Naive thymus-derived CD4-positive, alpha-beta T cell (primary cell): ENCODE measurements around the gene CREB3L1. TPM values are rescaled to one million over a fixed set of nuclear protein-coding genes. Genes with fewer than 3 reads are reported as not detected.

Source experiments
- ATAC-seq: fragments of 150-1000 bp; cut with Tn5 transposase; 2 replicates; pipeline ENCODE4 v1.10.0; 2021; ENCODE audit warnings: mild to moderate bottlenecking, moderate library complexity
- CTCF ChIA-PET: fragments of 350-600 bp; sonication (Branson Sonifier 250); formaldehyde crosslinking; loops from one replicate; lab custom pipeline; 2021; ENCODE audit warnings: antibody characterized with exemption; lab: Charles Lee
- POLR2A ChIA-PET: fragments of 350-600 bp; sonication (Branson Sonifier 250); formaldehyde crosslinking; loops from one replicate; lab custom pipeline; 2021; ENCODE audit warnings: antibody characterized with exemption, inconsistent platforms; lab: Charles Lee
- DNase-seq, 9 donors: peaks; one replicate each; pipeline versions ENCODE4 v3.0.0 to v3.0.0-alpha.2; 2020 to 2022; ENCODE audit warnings: mixed read lengths in 1 of 9
- H3K27ac ChIP-seq: one replicate; pipeline ENCODE4 v1.7.0; 2013; ENCODE audit warnings: mild to moderate bottlenecking, low read depth, low read length, moderate library complexity
- H3K27me3 ChIP-seq, 2 donors: one replicate each; pipeline ENCODE4 v1.7.0; 2013; ENCODE audit warnings: low read length in 2 of 2, mild to moderate bottlenecking in 2 of 2, moderate library complexity in 2 of 2; ENCODE audit not compliant: control insufficient read depth in 2 of 2, insufficient read depth in 2 of 2
- H3K36me3 ChIP-seq, 3 experiments: 1 replicate in 2 of 3; 2 replicates in 1 of 3; pipeline ENCODE4 v1.7.0; 2013; ENCODE audit warnings: low read length in 3 of 3, mild to moderate bottlenecking in 3 of 3, moderate library complexity in 1 of 3; ENCODE audit not compliant: insufficient read depth in 3 of 3, control insufficient read depth in 2 of 3
- H3K4me1 ChIP-seq, 2 donors: one replicate each; pipeline ENCODE4 v1.7.0; 2013; ENCODE audit warnings: low read length in 2 of 2, mild to moderate bottlenecking in 2 of 2, moderate library complexity in 1 of 2; ENCODE audit not compliant: control insufficient read depth in 2 of 2, insufficient read depth in 2 of 2
- H3K4me3 ChIP-seq: 2 replicates; pipeline ENCODE4 v1.7.0; 2013; ENCODE audit warnings: mild to moderate bottlenecking, low read length
- H3K9me3 ChIP-seq, 3 experiments: 1 replicate in 2 of 3; 2 replicates in 1 of 3; pipeline ENCODE4 v1.7.0; 2013; ENCODE audit warnings: low read length in 3 of 3; ENCODE audit not compliant: control insufficient read depth in 2 of 3
- H3K27ac Mint-ChIP-seq, 9 donors: one replicate each; pipeline ENCODE4 v1.8.0; 2020 to 2022; ENCODE audit warnings: mixed read lengths in 9 of 9, mild to moderate bottlenecking in 8 of 9, moderate library complexity in 5 of 9, inconsistent platforms in 2 of 9
- H3K27me3 Mint-ChIP-seq, 5 donors: one replicate each; pipeline ENCODE4 v1.8.0; 2021 to 2022; ENCODE audit warnings: mixed read lengths in 5 of 5, mild to moderate bottlenecking in 1 of 5
- H3K36me3 Mint-ChIP-seq, 5 donors: one replicate each; pipeline ENCODE4 v1.8.0; 2020 to 2022; ENCODE audit warnings: mixed read lengths in 5 of 5, mild to moderate bottlenecking in 3 of 5, inconsistent platforms in 1 of 5
- H3K4me1 Mint-ChIP-seq, 7 donors: one replicate each; pipeline ENCODE4 v1.8.0; 2020 to 2022; ENCODE audit warnings: mixed read lengths in 7 of 7, mild to moderate bottlenecking in 3 of 7, inconsistent platforms in 1 of 7
- H3K4me3 Mint-ChIP-seq, 10 donors: one replicate each; pipeline ENCODE4 v1.8.0; 2020 to 2022; ENCODE audit warnings: mild to moderate bottlenecking in 10 of 10, mixed read lengths in 10 of 10, moderate library complexity in 6 of 10, inconsistent platforms in 2 of 10
- H3K9me3 Mint-ChIP-seq, 11 donors: one replicate each; pipeline ENCODE4 v1.8.0; 2020 to 2022; ENCODE audit warnings: mixed read lengths in 11 of 11, mild to moderate bottlenecking in 4 of 11, inconsistent platforms in 1 of 11, moderate library complexity in 1 of 11
- intact Hi-C, 2 donors: fragments of 100-400 bp; cut with micrococcal nuclease; formaldehyde crosslinking; loops; one replicate each; pipeline ENCODE4 v1.15.1; 2023
- polyA plus RNA-seq, 2 donors: library from polyadenylated mRNA; unstranded; fragments of 300-500 nt; fragmentation: Illumina TruSeq; gene quantifications; one replicate each; pipeline ENCODE4 v1.2.3, GENCODE V29; 2021
- total RNA-seq, 6 experiments: library from RNA in 5 of 6; stranded (reverse) in 5 of 6; gene quantifications; 1 replicate in 5 of 6; 2 replicates in 1 of 6; pipeline ENCODE4 v1.2.3 and lab custom pipeline; 2021 to 2026

Gene CREB3L1, protein sequence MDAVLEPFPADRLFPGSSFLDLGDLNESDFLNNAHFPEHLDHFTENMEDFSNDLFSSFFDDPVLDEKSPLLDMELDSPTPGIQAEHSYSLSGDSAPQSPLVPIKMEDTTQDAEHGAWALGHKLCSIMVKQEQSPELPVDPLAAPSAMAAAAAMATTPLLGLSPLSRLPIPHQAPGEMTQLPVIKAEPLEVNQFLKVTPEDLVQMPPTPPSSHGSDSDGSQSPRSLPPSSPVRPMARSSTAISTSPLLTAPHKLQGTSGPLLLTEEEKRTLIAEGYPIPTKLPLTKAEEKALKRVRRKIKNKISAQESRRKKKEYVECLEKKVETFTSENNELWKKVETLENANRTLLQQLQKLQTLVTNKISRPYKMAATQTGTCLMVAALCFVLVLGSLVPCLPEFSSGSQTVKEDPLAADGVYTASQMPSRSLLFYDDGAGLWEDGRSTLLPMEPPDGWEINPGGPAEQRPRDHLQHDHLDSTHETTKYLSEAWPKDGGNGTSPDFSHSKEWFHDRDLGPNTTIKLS
- total RNA-seq (not detected), polyA plus RNA-seq (not detected), total RNA-seq (lab: John Stamatoyannopoulos, UW) (not detected)

DNA sequence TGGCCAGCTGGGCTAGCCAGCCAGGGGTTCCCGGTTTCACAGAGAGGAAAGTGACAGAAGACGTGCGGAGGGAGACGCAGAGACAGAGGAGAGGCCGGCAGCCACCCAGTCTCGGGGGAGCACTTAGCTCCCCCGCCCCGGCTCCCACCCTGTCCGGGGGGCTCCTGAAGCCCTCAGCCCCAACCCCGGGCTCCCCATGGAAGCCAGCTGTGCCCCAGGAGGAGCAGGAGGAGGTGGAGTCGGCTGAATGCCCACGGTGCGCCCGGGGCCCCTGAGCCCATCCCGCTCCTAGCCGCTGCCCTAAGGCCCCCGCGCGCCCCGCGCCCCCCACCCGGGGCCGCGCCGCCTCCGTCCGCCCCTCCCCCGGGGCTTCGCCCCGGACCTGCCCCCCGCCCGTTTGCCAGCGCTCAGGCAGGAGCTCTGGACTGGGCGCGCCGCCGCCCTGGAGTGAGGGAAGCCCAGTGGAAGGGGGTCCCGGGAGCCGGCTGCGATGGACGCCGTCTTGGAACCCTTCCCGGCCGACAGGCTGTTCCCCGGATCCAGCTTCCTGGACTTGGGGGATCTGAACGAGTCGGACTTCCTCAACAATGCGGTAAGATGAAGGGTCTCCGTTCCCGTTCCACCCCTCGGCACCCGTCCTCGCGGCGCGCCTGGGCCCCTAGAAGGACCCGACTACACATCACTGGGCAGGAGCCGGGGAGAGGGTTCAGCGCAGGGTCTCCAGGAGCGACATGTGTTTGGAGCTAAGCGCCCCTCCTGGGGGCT is at the start of gene CREB3L1:
Gene CREB3L1, plus strand, starts transcription at position 41 of the 765 bp plus-strand sequence. Its CDS starts 450 bp downstream, at position 491.
- H3K4me3 ChIP-seq: no peak within 1 kb of the TSS

GRCh38 chr11:46229230-46229629 is 48.2 kb upstream of the CREB3L1 start:
- peaks cover 0 to 2% (median 0%) of the 10 kb centered on the region in 5 donors for H3K36me3 Mint-ChIP-seq
- no peaks in the 10 kb centered on the region for H3K9me3 ChIP-seq
- ATAC-seq: no peak
- CTCF ChIA-PET: interaction anchor here (1.0 kb wide), 1 partner anchor 10 kb away, joined by 4 read pairs; no protein-coding TSS in a partner anchor
- no peaks in the 10 kb centered on the region for H3K27me3 ChIP-seq
- H3K36me3 ChIP-seq: no peaks in the 10 kb centered on the region
- peaks cover 0 to 7% (median 0%) of the 10 kb centered on the region in 11 donors for H3K9me3 Mint-ChIP-seq
- H3K4me1 ChIP-seq: no peaks in the 10 kb centered on the region
- H3K27ac ChIP-seq: no peak overlapping the region
- H3K4me3 Mint-ChIP-seq: no peak overlapping the region
- H3K4me3 ChIP-seq: no peak overlapping the region
- H3K27me3 Mint-ChIP-seq: peaks cover 9 to 38% (median 13%) of the 10 kb centered on the region in 5 donors
- intact Hi-C loops: no loop called here
- H3K4me1 Mint-ChIP-seq: no peaks in the 10 kb centered on the region
- POLR2A ChIA-PET: no interaction called here
- DNase-seq: no peak
- no peak overlapping the region for H3K27ac Mint-ChIP-seq

More for the DNA sequence above, at the start of gene CREB3L1:
- H3K27me3 ChIP-seq: peaks cover 0 to 18% of the 10 kb centered on the region in 2 donors
- no peaks in the 10 kb centered on the region for H3K36me3 ChIP-seq
- Mint-ChIP-seq H3K27ac (no peak within 1 kb of the TSS), H3K9me3 (peaks cover 0 to 2% (median 0%) of the 10 kb centered on the region in 11 donors), H3K36me3 (peaks cover 0 to 2% (median 0%) of the 10 kb centered on the region in 5 donors), H3K4me3 (peak within 1 kb of the TSS in 9 of 10 donors; percentile 48 to 77 (median 66)), H3K4me1 (peaks cover under 1 to 33% (median 13%) of the 10 kb centered on the region in 7 donors), H3K27me3 (peaks cover 28 to 58% (median 32%) of the 10 kb centered on the region in 5 donors)
- CTCF ChIA-PET: interaction anchor here (0.7 to 1.0 kb wide), 2 partner anchors 38 to 70 kb away, joined by 4 read pairs; no protein-coding TSS in a partner anchor
- H3K27ac ChIP-seq: no peak within 1 kb of the TSS
- POLR2A ChIA-PET: no interaction called here
- DNase-seq: no peak
- no peaks in the 10 kb centered on the region for H3K9me3 ChIP-seq
- peaks cover 0 to 8% of the 10 kb centered on the region in 2 donors for H3K4me1 ChIP-seq
- intact Hi-C loops: loop anchor here in 1 of 2 donors (2.0 kb wide), 1 partner anchor 17 kb away; no protein-coding TSS in a partner anchor
- ATAC-seq: no peak

GRCh38 chr11:46234311-46234710 is 43.2 kb upstream of the CREB3L1 start:
- Mint-ChIP-seq H3K36me3 (peaks cover 0 to 3% (median 0%) of the 10 kb centered on the region in 5 donors), H3K4me1 (peaks cover 15 to 22% (median 19%) of the 10 kb centered on the region in 7 donors), H3K27ac (no peak overlapping the region), H3K27me3 (peaks cover 14 to 39% (median 19%) of the 10 kb centered on the region in 5 donors), H3K4me3 (no peak overlapping the region), H3K9me3 (peaks cover 0 to 7% (median 0%) of the 10 kb centered on the region in 11 donors)
- no peak overlapping the region for H3K4me3 ChIP-seq
- intact Hi-C loops: loop anchor here in 1 of 2 donors (10.0 kb wide), 1 partner anchor 270 kb away; no protein-coding TSS in a partner anchor
- H3K27me3 ChIP-seq: peaks cover 0 to 4% of the 10 kb centered on the region in 2 donors
- H3K27ac ChIP-seq: no peak overlapping the region
- DNase-seq (no peak), ATAC-seq (no peak)
- POLR2A ChIA-PET: no interaction called here
- no peaks in the 10 kb centered on the region for H3K36me3 ChIP-seq
- CTCF ChIA-PET: no interaction called here
- no peaks in the 10 kb centered on the region for H3K9me3 ChIP-seq
- H3K4me1 ChIP-seq: peaks cover 10 to 14% of the 10 kb centered on the region in 2 donors

DNA sequence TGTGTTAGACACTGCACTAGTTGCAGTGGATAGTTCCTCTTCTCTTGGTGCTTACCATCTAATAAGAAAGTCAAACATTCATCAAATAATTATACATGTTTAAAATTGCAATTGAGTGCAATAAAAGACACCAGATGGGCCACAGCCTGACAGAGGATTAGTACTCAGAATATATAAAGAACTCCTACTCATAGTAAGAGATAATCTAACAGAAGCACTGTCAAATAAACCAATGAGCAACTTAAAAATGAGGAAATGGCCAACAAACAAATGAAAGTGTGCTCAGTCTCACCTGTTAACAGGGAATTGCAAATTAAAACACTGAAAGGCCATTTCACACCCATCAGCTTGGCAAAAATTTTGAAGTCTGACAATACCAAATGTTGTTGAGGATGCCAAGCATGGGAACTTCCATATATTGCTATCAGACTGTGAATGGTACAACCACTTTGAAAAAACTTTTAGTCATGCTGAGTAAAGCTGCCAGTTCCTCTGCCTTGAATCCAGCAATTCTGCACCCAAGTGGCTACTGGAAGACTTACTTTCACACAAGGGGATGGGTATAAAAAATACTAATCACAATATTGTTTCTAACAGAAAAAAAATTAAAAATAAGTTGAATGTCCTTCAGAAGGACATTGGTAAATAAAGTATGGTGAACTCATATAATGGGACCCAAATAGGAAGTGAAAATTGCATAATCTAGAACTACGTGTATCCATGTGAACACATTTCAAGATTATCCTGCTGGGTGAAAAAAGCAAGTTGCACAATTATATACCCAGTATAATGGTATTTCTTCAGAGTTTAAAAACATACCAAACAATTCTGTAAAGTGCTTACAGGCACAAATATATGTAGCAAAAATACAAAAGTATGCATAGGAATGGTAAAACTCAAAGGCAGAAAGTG is 41.4 kb upstream of the CREB3L1 start:
- no peak overlapping the region for H3K4me3 ChIP-seq
- Mint-ChIP-seq H3K27me3 (peaks cover 14 to 37% (median 19%) of the 10 kb centered on the region in 5 donors), H3K4me1 (peaks cover 15 to 27% (median 19%) of the 10 kb centered on the region in 7 donors), H3K9me3 (peaks cover 0 to 7% (median 0%) of the 10 kb centered on the region in 11 donors), H3K4me3 (peak overlapping the region in 7 of 10 donors; percentile 5 to 97 (median 64)), H3K27ac (no peak overlapping the region), H3K36me3 (peaks cover 0 to 3% (median 0%) of the 10 kb centered on the region in 5 donors)
- ATAC-seq (no peak), DNase-seq (no peak)
- H3K36me3 ChIP-seq: no peaks in the 10 kb centered on the region
- H3K4me1 ChIP-seq: peaks cover 12 to 14% of the 10 kb centered on the region in 2 donors
- CTCF ChIA-PET: interaction anchor here (0.6 to 1.0 kb wide), 3 partner anchors 8 to 315 kb away, joined by 3 to 5 read pairs (median 4); no protein-coding TSS in a partner anchor
- H3K27me3 ChIP-seq: peaks cover 0 to 4% of the 10 kb centered on the region in 2 donors
- no peak overlapping the region for H3K27ac ChIP-seq
- POLR2A ChIA-PET: no interaction called here
- intact Hi-C loops: loop anchor here (5.0 to 10.0 kb wide), 3 partner anchors 269 to 319 kb away; partner anchors contain the start of gene PEX16 (in 1 of the 2)
- H3K9me3 ChIP-seq: no peaks in the 10 kb centered on the region

- no peaks in the 10 kb centered on the region for H3K36me3 ChIP-seq
- Mint-ChIP-seq H3K4me1 (peaks cover 15 to 27% (median 19%) of the 10 kb centered on the region in 7 donors), H3K4me3 (peak overlapping the region; percentile 64 to 97 (median 83)), H3K27me3 (peaks cover 14 to 37% (median 19%) of the 10 kb centered on the region in 5 donors), H3K27ac (peak overlapping the region in 2 of 9 donors; percentile 81 to 91), H3K36me3 (peaks cover 0 to 3% (median 0%) of the 10 kb centered on the region in 5 donors), H3K9me3 (peaks cover 0 to 7% (median 0%) of the 10 kb centered on the region in 11 donors)
- ATAC-seq (no peak), DNase-seq (no peak)
- intact Hi-C loops: loop anchor here (5.0 to 10.0 kb wide), 3 partner anchors 270 to 320 kb away; partner anchors contain the start of gene PEX16 (in 1 of the 2)
- peaks cover 12 to 14% of the 10 kb centered on the region in 2 donors for H3K4me1 ChIP-seq
- POLR2A ChIA-PET: no interaction called here
- no peak overlapping the region for H3K27ac ChIP-seq
- H3K9me3 ChIP-seq: no peaks in the 10 kb centered on the region
- CTCF ChIA-PET: interaction anchor here (1.0 kb wide), 1 partner anchor 131 kb away, joined by 3 read pairs; no protein-coding TSS in a partner anchor
- no peak overlapping the region for H3K4me3 ChIP-seq
- peaks cover 0 to 4% of the 10 kb centered on the region in 2 donors for H3K27me3 ChIP-seq
Observed at GRCh38 chr11:46236918-46237247, 40.6 kb upstream of the CREB3L1 start.
